Lung (tissue), 12 donors: ENCODE results near the gene PRR22. TPM values are rescaled to one million over a fixed set of nuclear protein-coding genes. Genes with fewer than 3 reads are reported as not detected.

ENCODE experiments used
- ATAC-seq: fragments of 200-7000 bp; cut with Tn5 transposase; one replicate; pipeline ENCODE4 v1.9.1; 2020; ENCODE audit warnings: moderate number of reproducible peaks; ENCODE audit not compliant: insufficient read depth, low FRiP score
- DNase-seq, 3 donors: peaks; one replicate each; pipeline ENCODE4 v3.0.0-alpha.2; 2013 to 2017
- H3K27ac ChIP-seq, 2 donors: one replicate each; pipeline ENCODE4 v1.5.1; 2013; ENCODE audit warnings: mild to moderate bottlenecking in 2 of 2, moderate library complexity in 2 of 2, control low read depth in 1 of 2, inconsistent platforms in 1 of 2, low read depth in 1 of 2, low read length in 1 of 2
- H3K27me3 ChIP-seq, 3 donors: one replicate each; pipeline ENCODE4 v1.5.1; 2013; ENCODE audit warnings: low read length in 2 of 3; ENCODE audit not compliant: control insufficient read depth in 3 of 3, insufficient read depth in 3 of 3
- H3K36me3 ChIP-seq, 4 donors: one replicate each; pipeline ENCODE4 v1.5.1; 2013; ENCODE audit warnings: low read length in 4 of 4, mild to moderate bottlenecking in 1 of 4, moderate library complexity in 1 of 4; ENCODE audit not compliant: control insufficient read depth in 4 of 4, insufficient read depth in 4 of 4
- H3K4me1 ChIP-seq, 5 donors: one replicate each; pipeline ENCODE4 v1.5.1; 2013; ENCODE audit warnings: low read length in 5 of 5, mild to moderate bottlenecking in 2 of 5, moderate library complexity in 1 of 5; ENCODE audit not compliant: control insufficient read depth in 5 of 5, insufficient read depth in 5 of 5
- H3K4me3 ChIP-seq: one replicate; pipeline ENCODE4 v1.5.1; 2013; ENCODE audit warnings: mild to moderate bottlenecking, control low read depth, moderate library complexity
- H3K9ac ChIP-seq, 2 donors: one replicate each; pipeline ENCODE4 v1.5.1; 2013; ENCODE audit warnings: low read length in 2 of 2, control low read depth in 1 of 2; ENCODE audit not compliant: insufficient read depth in 1 of 2
- H3K9me3 ChIP-seq, 4 donors: one replicate each; pipeline ENCODE4 v1.5.1; 2013; ENCODE audit warnings: low read length in 3 of 4, mild to moderate bottlenecking in 1 of 4, moderate library complexity in 1 of 4; ENCODE audit not compliant: control insufficient read depth in 4 of 4, insufficient read depth in 3 of 4
- WGBS, 2 donors: extraction: QIAGEN DNeasy Blood & Tissue Kit; methylation state at CpG; one replicate each; pipeline ENCODE4 v1.1.7; 2013; 5-methylcytosine and 5-hydroxymethylcytosine counted together
- polyA plus RNA-seq, 2 donors: library from polyadenylated mRNA; stranded (reverse); fragments of 200-250 nt; gene quantifications; one replicate each; pipeline ENCODE4 v1.2.1, GENCODE V29; 2013
- total RNA-seq, 2 donors: library from RNA; depleted of rRNA in 1 of 2; stranded (reverse); fragments of >200 nt in 1 of 2; gene quantifications; one replicate each; pipeline ENCODE4 v1.2.1, GENCODE V29; 2014 to 2021
- TF ChIP-seq, protein P1 (sequence below): IDR thresholded peaks from 2 replicates; pipeline ENCODE4 v1.5.1; 2012; ENCODE audit warnings: mild to moderate bottlenecking; ENCODE audit errors: control extremely low read depth, extremely low read depth
- donor health status: control.
- donor health status: control.
- donor health status: Bipolar disorder and iron deficiency.
- donor health status: healthy.
- donor health status: DM: yes; HTN: yes; CAD: no.

The PRR22 gene
- total and polyA plus RNA-seq, 4 donors, result 0.20 to 6.8 (median 4.4) TPM

DNA sequence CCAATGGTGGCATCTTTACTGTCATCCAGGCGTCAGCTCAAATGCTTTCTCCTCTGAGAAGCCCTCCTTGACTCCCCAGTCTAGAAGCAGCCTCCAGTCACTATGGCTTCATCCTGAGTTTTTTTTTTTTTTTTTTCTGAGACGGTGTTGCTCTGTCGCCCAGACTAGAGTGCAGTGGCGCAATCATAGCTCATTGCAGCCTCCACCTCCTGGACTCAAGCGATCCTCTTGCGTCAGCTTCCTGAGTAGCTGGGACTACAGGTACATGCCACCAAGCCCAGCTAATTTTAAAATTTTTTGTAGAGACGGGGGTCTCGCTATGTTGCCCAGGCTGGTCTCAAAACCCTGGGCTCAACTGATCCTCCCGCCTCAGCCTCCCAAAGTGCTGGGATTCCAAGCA lies 24.5 kb upstream of the PRR22 start:
- DNase-seq, result no peak

GRCh38 chr19:5808120-5808816 lies 23.7 kb upstream of the PRR22 start:
- no peak overlapping the region for H3K4me3 ChIP-seq
- H3K27ac ChIP-seq, result no peak overlapping the region
- no peaks in the 10 kb centered on the region for H3K36me3 ChIP-seq
- ATAC-seq (no peak), DNase-seq (no peak)
- TF ChIP-seq, protein P1, sequence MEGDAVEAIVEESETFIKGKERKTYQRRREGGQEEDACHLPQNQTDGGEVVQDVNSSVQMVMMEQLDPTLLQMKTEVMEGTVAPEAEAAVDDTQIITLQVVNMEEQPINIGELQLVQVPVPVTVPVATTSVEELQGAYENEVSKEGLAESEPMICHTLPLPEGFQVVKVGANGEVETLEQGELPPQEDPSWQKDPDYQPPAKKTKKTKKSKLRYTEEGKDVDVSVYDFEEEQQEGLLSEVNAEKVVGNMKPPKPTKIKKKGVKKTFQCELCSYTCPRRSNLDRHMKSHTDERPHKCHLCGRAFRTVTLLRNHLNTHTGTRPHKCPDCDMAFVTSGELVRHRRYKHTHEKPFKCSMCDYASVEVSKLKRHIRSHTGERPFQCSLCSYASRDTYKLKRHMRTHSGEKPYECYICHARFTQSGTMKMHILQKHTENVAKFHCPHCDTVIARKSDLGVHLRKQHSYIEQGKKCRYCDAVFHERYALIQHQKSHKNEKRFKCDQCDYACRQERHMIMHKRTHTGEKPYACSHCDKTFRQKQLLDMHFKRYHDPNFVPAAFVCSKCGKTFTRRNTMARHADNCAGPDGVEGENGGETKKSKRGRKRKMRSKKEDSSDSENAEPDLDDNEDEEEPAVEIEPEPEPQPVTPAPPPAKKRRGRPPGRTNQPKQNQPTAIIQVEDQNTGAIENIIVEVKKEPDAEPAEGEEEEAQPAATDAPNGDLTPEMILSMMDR, result no peak
- 84% methylated on average over 20 to 21 of the region's 21 CpGs for WGBS, 2 donors
- peaks cover 0 to 5% (median 4%) of the 10 kb centered on the region in 5 donors for H3K4me1 ChIP-seq
- peaks cover 0 to 4% (median 3%) of the 10 kb centered on the region in 3 donors for H3K27me3 ChIP-seq
- no peak overlapping the region for H3K9ac ChIP-seq
- peaks cover 0 to 3% (median 0%) of the 10 kb centered on the region in 4 donors for H3K9me3 ChIP-seq

More for the DNA sequence above, 24.5 kb upstream of the PRR22 start:
- WGBS, 2 donors, result 49 to 57% methylated on average over 9 of the region's 9 CpGs
- Histone ChIP-seq H3K4me1 (no peaks in the 10 kb centered on the region), H3K9ac (no peak overlapping the region), H3K27me3 (peaks cover 0 to 3% (median 0%) of the 10 kb centered on the region in 3 donors), H3K36me3 (no peaks in the 10 kb centered on the region), H3K27ac (peak overlapping the region in 1 of 2 donors; percentile 15), H3K4me3 (no peak overlapping the region), H3K9me3 (peaks cover 0 to 5% (median 0%) of the 10 kb centered on the region in 4 donors)
- no peak for ATAC-seq
- TF ChIP-seq, protein P1, result no peak

DNA sequence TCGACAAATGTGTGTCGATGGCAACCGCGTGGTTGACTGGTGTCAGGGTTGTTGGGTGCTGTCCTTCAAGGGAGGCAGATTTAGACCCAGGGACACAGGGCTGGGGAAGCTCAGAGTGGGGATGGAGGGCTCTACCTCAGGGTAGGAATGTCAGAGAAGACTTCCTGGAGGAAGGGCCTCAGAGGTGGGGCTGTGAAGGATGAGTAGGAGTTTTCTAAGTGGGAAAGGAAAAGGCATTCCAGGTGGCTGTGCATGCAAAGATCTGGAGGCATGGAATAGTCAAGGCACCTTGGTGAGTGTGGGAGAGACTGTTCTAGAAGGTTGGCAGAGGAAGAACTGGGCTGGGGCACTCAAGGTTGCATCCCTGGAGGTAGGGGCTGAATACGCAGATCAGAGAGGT lies 22.4 kb upstream of the PRR22 start:
- H3K9ac ChIP-seq, result no peak overlapping the region
- no peak overlapping the region for H3K4me3 ChIP-seq
- DNase-seq (no peak), ATAC-seq (no peak)
- no peak overlapping the region for H3K27ac ChIP-seq
- H3K4me1 ChIP-seq, result peaks cover 0 to 5% (median 4%) of the 10 kb centered on the region in 5 donors
- TF ChIP-seq, protein P1, result no peak
- WGBS, 2 donors, result 92 to 94% methylated on average over 5 of the region's 5 CpGs
- H3K36me3 ChIP-seq, result no peaks in the 10 kb centered on the region
- peaks cover 0 to 7% (median 5%) of the 10 kb centered on the region in 3 donors for H3K27me3 ChIP-seq
- H3K9me3 ChIP-seq, result peaks cover 0 to 3% (median 0%) of the 10 kb centered on the region in 4 donors
